GM12878 (cell line): ENCODE data around the gene LRP1. TPM values are rescaled to one million over a fixed set of nuclear protein-coding genes. Genes with fewer than 3 reads are reported as not detected.

Experiments used
- ATAC-seq: fragments of 200-7000 bp; cut with Tn5 transposase; 3 replicates; pipeline ENCODE4 v1.9.1; 2020; ENCODE audit warnings: mild to moderate bottlenecking, moderate library complexity
- BruUV-seq: library from RNA; stranded (reverse); fragments of 400-500 nt; replicated peaks from 2 replicates; lab custom pipeline; 2021; lab: Mats Ljungman, UMichigan
- CTCF ChIA-PET: fragments of 300-600 bp; sonication (Branson Sonifier 250); formaldehyde crosslinking; extraction: SDS; loops from one replicate; lab custom pipeline; 2021; ENCODE audit warnings: inconsistent platforms; lab: Yijun Ruan, JAX
- POLR2A ChIA-PET: fragments of 350-600 bp; formaldehyde crosslinking; extraction: SDS; loops from one replicate; lab custom pipeline; 2021; ENCODE audit warnings: inconsistent platforms; lab: Charles Lee
- RAD21 ChIA-PET: fragments of 300-600 bp; sonication (Branson Sonifier 250); formaldehyde crosslinking; loops from one replicate; lab custom pipeline; 2023; ENCODE audit warnings: antibody characterized with exemption; ENCODE audit not compliant: unreplicated experiment; lab: Charles Lee
- SMC1A ChIA-PET: fragments of 300-600 bp; sonication (Branson Sonifier 250); formaldehyde crosslinking; loops from one replicate; lab custom pipeline; 2023; ENCODE audit not compliant: unreplicated experiment, uncharacterized antibody; lab: Charles Lee
- DNase-seq: peaks from one replicate; pipeline ENCODE4 v3.0.0-alpha.2; 2011; ENCODE audit warnings: low read depth, low spot score
- FAIRE-seq: peaks from 3 replicates; lab custom pipeline; 2011; peaks lifted over from hg19 to GRCh38; lab: Jason Lieb, UNC
- H2AFZ ChIP-seq: 2 replicates; pipeline ENCODE4 v1.6.0; 2011; ENCODE audit warnings: low read depth, low read length, control low read depth; ENCODE audit not compliant: control insufficient read depth
- H3K27ac ChIP-seq: 2 replicates; pipeline ENCODE4 v1.5.1; 2011; ENCODE audit warnings: control low read depth; ENCODE audit not compliant: control insufficient read depth, insufficient read depth
- H3K27me3 ChIP-seq, 2 experiments: replicated peaks in 1 of 2; 2 replicates each; pipeline versions ENCODE4 v1.6.0 to v1.6.1; 2011; ENCODE audit warnings: low read length in 1 of 2; ENCODE audit not compliant: control insufficient read depth in 2 of 2, insufficient read depth in 2 of 2
- H3K36me3 ChIP-seq, 2 experiments: 2 replicates each; pipeline ENCODE4 v1.5.1; 2011; ENCODE audit warnings: low read length in 1 of 2; ENCODE audit not compliant: control insufficient read depth in 2 of 2, insufficient read depth in 2 of 2
- H3K4me1 ChIP-seq: 2 replicates; pipeline ENCODE4 v1.6.1; 2011; ENCODE audit warnings: mild to moderate bottlenecking, low read length, moderate library complexity, mixed read lengths; ENCODE audit not compliant: control insufficient read depth, insufficient read depth
- H3K4me2 ChIP-seq: 2 replicates; pipeline ENCODE4 v1.6.0; 2011; ENCODE audit warnings: control low read depth; ENCODE audit not compliant: control insufficient read depth, insufficient read depth
- H3K4me3 ChIP-seq: fragments of 200-600 bp; sonication (generic); 2 replicates; pipeline ENCODE4 v1.5.1; 2016
- H3K79me2 ChIP-seq: 2 replicates; pipeline ENCODE4 v1.6.0; 2011; ENCODE audit warnings: low read length; ENCODE audit not compliant: control insufficient read depth, insufficient read depth
- H3K9ac ChIP-seq: 2 replicates; pipeline ENCODE4 v1.8.0; 2011; ENCODE audit warnings: low read length, control low read depth, mixed read lengths; ENCODE audit not compliant: control insufficient read depth, insufficient read depth
- H3K9me3 ChIP-seq: replicated peaks from 3 replicates; pipeline ENCODE4 v1.5.1; 2011; ENCODE audit warnings: mild to moderate bottlenecking, low read length; ENCODE audit not compliant: control insufficient read depth, insufficient read depth
- H4K20me1 ChIP-seq: 2 replicates; pipeline ENCODE4 v1.6.0; 2011; ENCODE audit not compliant: control insufficient read depth, insufficient read depth
- HDAC2 ChIP-seq: fragments of 200-600 bp; sonication (generic); IDR thresholded peaks from 2 replicates; pipeline ENCODE4 v1.6.1; 2017
- HSF1 ChIP-seq: fragments of 150-350 bp; IDR thresholded peaks from 2 replicates; pipeline ENCODE4 v1.6.1; 2014; ENCODE audit warnings: mild to moderate bottlenecking, low read depth, low read length
- IKZF2 ChIP-seq, 2 experiments: fragments of 450-650 bp; IDR thresholded peaks; 2 replicates each; pipeline ENCODE4 v1.6.1; 2017; ENCODE audit warnings: mild to moderate bottlenecking in 2 of 2, moderate library complexity in 2 of 2
- MEF2A ChIP-seq: IDR thresholded peaks from 2 replicates; pipeline ENCODE4 v1.6.1; 2011; ENCODE audit warnings: low read depth, mild to moderate bottlenecking, low read length, moderate library complexity; ENCODE audit not compliant: insufficient read depth
- MLLT1 ChIP-seq: fragments of 450-650 bp; IDR thresholded peaks from 2 replicates; pipeline ENCODE4 v1.6.1; 2016; ENCODE audit warnings: mild to moderate bottlenecking
- MYB ChIP-seq: fragments of 150-350 bp; IDR thresholded peaks from 2 replicates; pipeline ENCODE4 v1.6.1; 2014; ENCODE audit warnings: mild to moderate bottlenecking, low read depth, low read length, borderline replicate concordance
- PAX5 ChIP-seq: IDR thresholded peaks from 2 replicates; pipeline ENCODE4 v1.6.1; 2011; ENCODE audit warnings: low read depth, low read length, borderline replicate concordance
- PAX8 ChIP-seq: fragments of 450-650 bp; IDR thresholded peaks from 2 replicates; pipeline ENCODE4 v1.6.1; 2017; ENCODE audit warnings: mild to moderate bottlenecking, moderate library complexity
- PRDM15 ChIP-seq: fragments of 450-650 bp; formaldehyde crosslinking; IDR thresholded peaks from 2 replicates; pipeline ENCODE4 v1.4.0; 2020; ENCODE audit warnings: mild to moderate bottlenecking, moderate library complexity
- RBBP5 ChIP-seq: fragments of 200-600 bp; sonication (generic); conservative IDR thresholded peaks from 2 replicates; pipeline ENCODE4 v1.6.1; 2016
- SIN3A ChIP-seq: IDR thresholded peaks from 2 replicates; pipeline ENCODE4 v1.6.1; 2012; ENCODE audit warnings: low read depth, low read length, improper control_type of control experiment
- SKIL ChIP-seq: fragments of 450-650 bp; IDR thresholded peaks from 2 replicates; pipeline ENCODE4 v1.6.1; 2017; ENCODE audit warnings: mild to moderate bottlenecking, low read depth, inconsistent platforms; ENCODE audit not compliant: poor library complexity, severe bottlenecking
- SRF ChIP-seq, 2 experiments: IDR thresholded peaks; 2 replicates each; pipeline ENCODE4 v1.6.1; 2011; ENCODE audit warnings: low read depth in 2 of 2, low read length in 2 of 2, mild to moderate bottlenecking in 1 of 2, moderate library complexity in 1 of 2
- USF1 ChIP-seq: IDR thresholded peaks from 2 replicates; pipeline ENCODE4 v1.6.1; 2011; ENCODE audit warnings: borderline replicate concordance, low read depth, mild to moderate bottlenecking, moderate library complexity, mixed read lengths, low read length; ENCODE audit not compliant: insufficient read depth; ENCODE audit errors: extremely low read length
- ZZZ3 ChIP-seq: IDR thresholded peaks from 2 replicates; pipeline ENCODE4 v1.6.1; 2011; ENCODE audit warnings: low read depth; ENCODE audit not compliant: control insufficient read depth, insufficient read length
- WGBS: methylation state at CpG from one replicate; pipeline ENCODE4 v1.1.6; 2016; ENCODE audit warnings: low lambda C conversion rate; ENCODE audit not compliant: insufficient replicate concordance, insufficient coverage; ENCODE audit errors: missing lambda C conversion rate; 5-methylcytosine and 5-hydroxymethylcytosine counted together
- in situ Hi-C: fragments of 300-500 bp; cut with MboI; formaldehyde crosslinking; loops from 9 replicates; pipeline ENCODE4 v1.14.3; 2018; ENCODE audit warnings: mixed read lengths
- intact Hi-C: fragments of 100-400 bp; cut with micrococcal nuclease; formaldehyde crosslinking; loops from one replicate; pipeline ENCODE4 v1.14.2; 2022; ENCODE audit not compliant: unreplicated experiment
- polyA plus RNA-seq, 11 experiments: library from polyadenylated mRNA; depleted of rRNA in 4 of 11; unstranded in 6 of 11; stranded (reverse) in 5 of 11; fragments of >200 nt; fragmentation: Nextera tagmentation in 4 of 11; fragmentation: Illumina TruSeq in 1 of 11; extraction: Ambion mirVana in 4 of 11; extraction: Trizol in 1 of 11; gene quantifications; 1 replicate in 1 of 11; 2 replicates in 10 of 11; pipeline versions ENCODE4 v1.2.1 to v1.2.3, GENCODE V29; 2011 to 2016; ENCODE audit warnings: inconsistent platforms in 2 of 11, missing spikeins in 2 of 11, low read depth in 1 of 11
- total RNA-seq, 4 experiments: library from RNA; depleted of rRNA in 3 of 4; stranded (reverse); fragments of >200 nt in 3 of 4; fragmentation: Illumina TruSeq in 1 of 4; extraction: Trizol in 1 of 4; gene quantifications; 2 replicates each; pipeline versions ENCODE4 v1.2.1 to v1.2.3, GENCODE V29; 2013 to 2021

The LRP1 gene
- total and polyA plus RNA-seq, 10 of the 15 experiments (the other 5 are each of a cell fraction or from before 2014, with no cell fraction given): under 0.01 to 1.1 (median 0.20) TPM; not detected in 2

- H3K79me2 ChIP-seq: no peaks in the 10 kb centered on the region
- POLR2A ChIA-PET: no interaction called here
- no peak overlapping the region for H3K9ac ChIP-seq
- H3K4me2 ChIP-seq: no peak overlapping the region
- H3K4me1 ChIP-seq: no peaks in the 10 kb centered on the region
- no TSS peak for BruUV-seq
- RAD21 ChIA-PET: no interaction called here
- no peaks in the 10 kb centered on the region for H4K20me1 ChIP-seq
- ATAC-seq (no peak), FAIRE-seq (no peak), DNase-seq (no peak)
- CTCF ChIA-PET: no interaction called here
- H2AFZ ChIP-seq: no peak overlapping the region
- intact Hi-C loops: no loop called here
- WGBS: 54% methylated on average over 8 of the region's 8 CpGs
- peaks cover 0 to 2% of the 10 kb centered on the region in 2 experiments; a peak in 2 of 4 replicates for H3K27me3 ChIP-seq
- SMC1A ChIA-PET: no interaction called here
- no peak overlapping the region for H3K27ac ChIP-seq
- H3K9me3 ChIP-seq: no peaks in the 10 kb centered on the region
- no peak overlapping the region for H3K4me3 ChIP-seq
- in situ Hi-C loops: loop anchor here (5.0 kb wide), 1 partner anchor 37 kb away; no protein-coding TSS in a partner anchor
- no peaks in the 10 kb centered on the region for H3K36me3 ChIP-seq
- TF ChIP-seq PRDM15 (CRISPR knock-in tag): no peak
- TF ChIP-seq SKIL: no peak
- TF ChIP-seq IKZF2 (IDR thresholded peaks at IDR 0.05): no peak
- no peak for TF ChIP-seq MLLT1
- no peak for TF ChIP-seq USF1
- TF ChIP-seq PAX5: no peak
- TF ChIP-seq MYB: no peak
- TF ChIP-seq PAX8: no peak
- TF ChIP-seq SRF (IDR thresholded peaks at IDR 0.05; ENCODE audit: low read depth in 2 of 2, low read length in 2 of 2): no peak
- no peak for TF ChIP-seq SIN3A
- no peak for TF ChIP-seq HSF1
- TF ChIP-seq HDAC2: no peak
- no peak for TF ChIP-seq ZZZ3
- TF ChIP-seq RBBP5: no peak
- TF ChIP-seq MEF2A: no peak
Measured at GRCh38 chr12:57209916-57210315, 81.6 kb downstream of the LRP1 start.
